Prostate gland (tissue), 2 donors: ENCODE measurements around the gene MICAL3. TPM values are rescaled to one million over a fixed set of nuclear protein-coding genes. Genes with fewer than 3 reads are reported as not detected.

Experiments used
- DNase-seq: peaks from one replicate; pipeline ENCODE4 v3.0.0-alpha.2; 2019; ENCODE audit warnings: low spot score
- H3K27ac ChIP-seq, 2 donors: fragments of 200-600 bp; sonication (generic); 2 replicates each; pipeline ENCODE4 v1.5.1; 2017 to 2019
- H3K27me3 ChIP-seq: fragments of 200-600 bp; sonication (generic); replicated peaks from 2 replicates; pipeline ENCODE4 v1.5.1; 2019; ENCODE audit not compliant: insufficient read depth
- H3K36me3 ChIP-seq, 2 donors: fragments of 200-600 bp; sonication (generic); 1 replicate in 1 of 2; 2 replicates in 1 of 2; pipeline versions ENCODE4 v1.5.1 to v1.8.1; 2017 to 2019
- H3K4me1 ChIP-seq: fragments of 200-600 bp; sonication (generic); replicated peaks from 2 replicates; pipeline ENCODE4 v1.5.1; 2019
- H3K4me3 ChIP-seq, 2 donors: fragments of 200-600 bp; sonication (generic); 2 replicates each; pipeline ENCODE4 v1.5.1; 2017 to 2019
- H3K9me3 ChIP-seq: fragments of 200-600 bp; sonication (generic); 2 replicates; pipeline ENCODE4 v1.5.1; 2017
- POLR2A ChIP-seq: fragments of 450-650 bp; IDR thresholded peaks from one replicate; pipeline ENCODE4 v1.6.1; 2016; ENCODE audit warnings: antibody characterized with exemption, mild to moderate bottlenecking
- POLR2AphosphoS5 ChIP-seq: sonication (generic); formaldehyde crosslinking; IDR thresholded peaks from one replicate; pipeline ENCODE4 v1.6.1; 2017; ENCODE audit warnings: antibody characterized with exemption
- WGBS: methylation state at CpG from one replicate; pipeline ENCODE4 v1.1.5; 2018; 5-methylcytosine and 5-hydroxymethylcytosine counted together
- intact Hi-C: fragments of 100-400 bp; cut with DNase I; formaldehyde crosslinking; loops from one replicate; pipeline ENCODE4 v1.14.2; 2022
- total RNA-seq, 2 donors: library from RNA; depleted of rRNA; stranded (reverse); fragments of >200 nt; gene quantifications; one replicate each; pipeline ENCODE4 v1.1.0, GENCODE V29; 2016
- TF ChIP-seq, protein P1 (sequence below), 4 experiments: fragments of 200-600 bp in 2 of 4; fragments of 450-650 bp in 2 of 4; sonication (generic) in 2 of 4; IDR thresholded peaks; 1 replicate in 3 of 4; 2 replicates in 1 of 4; pipeline ENCODE4 v1.5.1; 2016 to 2019; ENCODE audit warnings: antibody characterized with exemption in 4 of 4, mild to moderate bottlenecking in 2 of 4, moderate library complexity in 2 of 4

The MICAL3 gene
- total RNA-seq, 2 donors from 2014 or later, result 58.6 to 78.7 TPM

- intact Hi-C loops, result no loop called here
- WGBS, result 74% methylated on average over 14 of the region's 14 CpGs
- DNase-seq, result no peak
- Histone ChIP-seq H3K4me3 (no peak overlapping the region), H3K27me3 (no peaks in the 10 kb centered on the region), H3K4me1 (no peaks in the 10 kb centered on the region), H3K36me3 (no peaks in the 10 kb centered on the region), H3K27ac (peak overlapping the region; percentile 47 to 55), H3K9me3 (no peaks in the 10 kb centered on the region)
- TF ChIP-seq, protein P1, sequence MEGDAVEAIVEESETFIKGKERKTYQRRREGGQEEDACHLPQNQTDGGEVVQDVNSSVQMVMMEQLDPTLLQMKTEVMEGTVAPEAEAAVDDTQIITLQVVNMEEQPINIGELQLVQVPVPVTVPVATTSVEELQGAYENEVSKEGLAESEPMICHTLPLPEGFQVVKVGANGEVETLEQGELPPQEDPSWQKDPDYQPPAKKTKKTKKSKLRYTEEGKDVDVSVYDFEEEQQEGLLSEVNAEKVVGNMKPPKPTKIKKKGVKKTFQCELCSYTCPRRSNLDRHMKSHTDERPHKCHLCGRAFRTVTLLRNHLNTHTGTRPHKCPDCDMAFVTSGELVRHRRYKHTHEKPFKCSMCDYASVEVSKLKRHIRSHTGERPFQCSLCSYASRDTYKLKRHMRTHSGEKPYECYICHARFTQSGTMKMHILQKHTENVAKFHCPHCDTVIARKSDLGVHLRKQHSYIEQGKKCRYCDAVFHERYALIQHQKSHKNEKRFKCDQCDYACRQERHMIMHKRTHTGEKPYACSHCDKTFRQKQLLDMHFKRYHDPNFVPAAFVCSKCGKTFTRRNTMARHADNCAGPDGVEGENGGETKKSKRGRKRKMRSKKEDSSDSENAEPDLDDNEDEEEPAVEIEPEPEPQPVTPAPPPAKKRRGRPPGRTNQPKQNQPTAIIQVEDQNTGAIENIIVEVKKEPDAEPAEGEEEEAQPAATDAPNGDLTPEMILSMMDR (IDR thresholded peaks at IDR 0.05), result no peak
- TF ChIP-seq POLR2A (no peak), POLR2AphosphoS5 (no peak)
Observed at GRCh38 chr22:17851759-17852158, 172.6 kb downstream of the MICAL3 start.

- Histone ChIP-seq H3K9me3 (no peaks in the 10 kb centered on the region), H3K4me1 (no peaks in the 10 kb centered on the region), H3K27me3 (no peaks in the 10 kb centered on the region), H3K36me3 (no peaks in the 10 kb centered on the region), H3K4me3 (no peak overlapping the region), H3K27ac (peak overlapping the region; percentile 70 to 80)
- DNase-seq, result no peak
- 90% methylated on average over 18 of the region's 18 CpGs for WGBS
- no peak for TF ChIP-seq POLR2A
- intact Hi-C loops, result no loop called here
Observed at GRCh38 chr22:17847360-17848078, 176.8 kb downstream of the MICAL3 start.

- intact Hi-C loops, result no loop called here
- WGBS, result 40% methylated on average over 13 of the region's 13 CpGs
- peak overlapping the region; percentile 70 to 80 for H3K27ac ChIP-seq
- no peak for TF ChIP-seq POLR2A
- TF ChIP-seq, protein P1 (IDR thresholded peaks at IDR 0.05), result no peak
- peak; percentile 76 for TF ChIP-seq POLR2AphosphoS5
- no peaks in the 10 kb centered on the region for H3K4me1 ChIP-seq
- H3K36me3 ChIP-seq, result no peaks in the 10 kb centered on the region
- DNase-seq, result peak; percentile 47
- no peak overlapping the region for H3K4me3 ChIP-seq
- H3K9me3 ChIP-seq, result no peaks in the 10 kb centered on the region
- H3K27me3 ChIP-seq, result no peaks in the 10 kb centered on the region
Observed at GRCh38 chr22:17846326-17846992, 177.9 kb downstream of the MICAL3 start.

DNA sequence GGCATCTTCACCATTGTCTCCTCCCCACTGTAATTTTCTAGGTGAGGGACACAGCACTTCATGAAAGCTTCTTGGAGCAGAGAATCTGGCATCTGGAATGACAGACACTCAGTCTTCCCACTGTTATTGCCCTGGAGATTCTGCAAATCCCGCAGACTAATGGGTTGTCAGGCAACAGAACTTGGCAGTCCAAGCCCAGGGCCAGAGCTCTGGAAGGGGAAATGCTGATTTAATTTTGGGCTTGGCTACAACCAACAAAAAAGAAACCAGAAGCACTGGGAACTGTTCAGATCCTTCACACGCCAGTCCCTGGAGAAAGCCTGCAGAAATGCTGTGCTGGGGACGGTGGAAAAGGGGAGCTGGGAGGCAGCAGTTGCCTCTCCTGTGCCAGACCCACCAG lies 178.6 kb downstream of the MICAL3 start:
- DNase-seq, result no peak
- H3K27me3 ChIP-seq, result no peaks in the 10 kb centered on the region
- H3K9me3 ChIP-seq, result no peaks in the 10 kb centered on the region
- intact Hi-C loops, result no loop called here
- no peaks in the 10 kb centered on the region for H3K36me3 ChIP-seq
- H3K27ac ChIP-seq, result peak overlapping the region; percentile 70 to 80
- no peak for TF ChIP-seq POLR2A
- no peak for TF ChIP-seq POLR2AphosphoS5
- TF ChIP-seq, protein P1 (IDR thresholded peaks at IDR 0.05), result no peak
- no peaks in the 10 kb centered on the region for H3K4me1 ChIP-seq
- WGBS, result 29% methylated on average over 3 of the region's 3 CpGs
- no peak overlapping the region for H3K4me3 ChIP-seq

- H3K27ac ChIP-seq, result peak overlapping the region; percentile 70 to 80
- no peak for DNase-seq
- H3K4me3 ChIP-seq, result no peak overlapping the region
- H3K4me1 ChIP-seq, result no peaks in the 10 kb centered on the region
- H3K27me3 ChIP-seq, result no peaks in the 10 kb centered on the region
- intact Hi-C loops, result no loop called here
- TF ChIP-seq, protein P1 (IDR thresholded peaks at IDR 0.05), result no peak
- TF ChIP-seq POLR2A, result no peak
- TF ChIP-seq POLR2AphosphoS5, result no peak
- H3K9me3 ChIP-seq, result no peaks in the 10 kb centered on the region
- 63% methylated on average over 8 of the region's 8 CpGs for WGBS
- no peaks in the 10 kb centered on the region for H3K36me3 ChIP-seq
Observed at GRCh38 chr22:17845327-17845726, 179.0 kb downstream of the MICAL3 start.
